ENCODE data around the gene HP1BP3.
"Not testable (repeated sequence)": the region's sequence is repeated elsewhere in the genome, so short reads cannot be mapped to it uniquely, and the experiment has no call there.

HP1BP3 gene

GRCh38 chr1:20726932-20727745 lies 60.0 kb downstream of the HP1BP3 start:
- DNase-seq, result no peak

GRCh38 chr1:20726118-20726911 lies 60.8 kb downstream of the HP1BP3 start:
- DNase-seq, result no peak

GRCh38 chr1:20725189-20726117 lies 61.7 kb downstream of the HP1BP3 start:
- DNase-seq, result no peak

GRCh38 chr1:20724364-20725188 lies 62.5 kb downstream of the HP1BP3 start:
- no peak for DNase-seq

- no peak for DNase-seq
These were observed 63.4 kb downstream of the HP1BP3 start for GRCh38 chr1:20723537-20724363.

- DNase-seq, result no peak
These were observed 64.0 kb downstream of the HP1BP3 start for GRCh38 chr1:20723159-20723536.

- no peak for DNase-seq
These were observed 65.7 kb downstream of the HP1BP3 start for GRCh38 chr1:20721117-20722061.

GRCh38 chr1:20720631-20721091 lies 66.4 kb downstream of the HP1BP3 start:
- no peak for DNase-seq

- DNase-seq, result no peak
These were observed 67.1 kb downstream of the HP1BP3 start for GRCh38 chr1:20719871-20720620.

- DNase-seq, result no peak
These were observed 67.8 kb downstream of the HP1BP3 start for GRCh38 chr1:20719261-20719660.

- not testable (repeated sequence) for DNase-seq
These were observed 68.7 kb downstream of the HP1BP3 start for GRCh38 chr1:20718343-20718882.

- DNase-seq, result peak; percentile 78
These were observed 69.4 kb downstream of the HP1BP3 start, which contains the start of gene KIF17 for GRCh38 chr1:20717452-20718342. Gene KIF17, minus strand, starts transcription at chr1:20718007. Its CDS starts 301 bp downstream, at chr1:20717706.

- no peak for DNase-seq
These were observed 70.9 kb downstream of the HP1BP3 start for GRCh38 chr1:20716232-20716631.

GRCh38 chr1:20715406-20715805 lies 71.7 kb downstream of the HP1BP3 start:
- DNase-seq, result no peak

GRCh38 chr1:20713440-20713839 lies 73.7 kb downstream of the HP1BP3 start:
- DNase-seq, result no peak

GRCh38 chr1:20712215-20712577 lies 74.9 kb downstream of the HP1BP3 start:
- no peak for DNase-seq
